WTC11 (cell line): ENCODE data around the gene PGGT1B. TPM values are rescaled to one million over a fixed set of nuclear protein-coding genes. Genes with fewer than 3 reads are reported as not detected.

Experiments used
- ATAC-seq: fragments of 200-7000 bp; cut with Tn5 transposase; 2 replicates; pipeline ENCODE4 v1.10.0; 2021; ENCODE audit warnings: mild to moderate bottlenecking, moderate library complexity
- CTCF ChIA-PET: fragments of 300-600 bp; sonication (Branson Sonifier 250); formaldehyde crosslinking; loops from one replicate; lab custom pipeline; 2021; ENCODE audit warnings: antibody characterized with exemption; lab: Charles Lee
- POLR2A ChIA-PET: fragments of 350-600 bp; sonication (Branson Sonifier 250); formaldehyde crosslinking; loops from one replicate; lab custom pipeline; 2021; ENCODE audit warnings: antibody characterized with exemption; lab: Charles Lee
- DNase-seq: peaks from one replicate; pipeline ENCODE4 v3.0.0; 2021; ENCODE audit warnings: low spot score
- H3K27ac Mint-ChIP-seq: 2 replicates; pipeline ENCODE4 v1.8.0; 2021; ENCODE audit warnings: mixed read lengths
- H3K27me3 Mint-ChIP-seq: 2 replicates; pipeline ENCODE4 v1.8.0; 2021; ENCODE audit warnings: low read depth, mild to moderate bottlenecking, moderate library complexity, mixed read lengths
- H3K36me3 Mint-ChIP-seq: 2 replicates; pipeline ENCODE4 v1.8.0; 2021; ENCODE audit warnings: mixed read lengths
- H3K4me1 Mint-ChIP-seq: 2 replicates; pipeline ENCODE4 v1.8.0; 2022; ENCODE audit warnings: mixed read lengths
- H3K4me3 Mint-ChIP-seq: 2 replicates; pipeline ENCODE4 v1.8.0; 2021; ENCODE audit warnings: mild to moderate bottlenecking, moderate library complexity, mixed read lengths
- H3K9me3 Mint-ChIP-seq: 2 replicates; pipeline ENCODE4 v1.8.0; 2021; ENCODE audit warnings: mixed read lengths
- AFF4 ChIP-seq: sonication (generic); formaldehyde crosslinking; IDR thresholded peaks from 2 replicates; pipeline ENCODE4 v1.8.1; 2023; ENCODE audit warnings: mild to moderate bottlenecking, missing genetic modification reagents, borderline replicate concordance
- ATF2 ChIP-seq: sonication (generic); formaldehyde crosslinking; IDR thresholded peaks from 2 replicates; pipeline ENCODE4 v1.8.1; 2022; ENCODE audit warnings: low read depth, missing genetic modification reagents, borderline replicate concordance
- CTCF ChIP-seq: fragments of 200-600 bp; IDR thresholded peaks from 2 replicates; pipeline ENCODE4 v1.8.0; 2022; ENCODE audit warnings: antibody characterized with exemption
- ETV6 ChIP-seq: sonication (generic); formaldehyde crosslinking; IDR thresholded peaks from 2 replicates; pipeline ENCODE4 v1.8.1; 2022; ENCODE audit warnings: mild to moderate bottlenecking, missing genetic modification reagents
- FOXP1 ChIP-seq: sonication (generic); formaldehyde crosslinking; IDR thresholded peaks from 2 replicates; pipeline ENCODE4 v1.8.0; 2022; ENCODE audit warnings: missing genetic modification reagents, mild to moderate bottlenecking, moderate library complexity, borderline replicate concordance
- NFE2L1 ChIP-seq: sonication (generic); formaldehyde crosslinking; IDR thresholded peaks from 2 replicates; pipeline ENCODE4 v1.8.1; 2023; ENCODE audit warnings: missing genetic modification reagents
- NR2C2 ChIP-seq: sonication (generic); formaldehyde crosslinking; IDR thresholded peaks from 2 replicates; pipeline ENCODE4 v1.8.0; 2022; ENCODE audit warnings: mild to moderate bottlenecking, missing genetic modification reagents
- PRRX2 ChIP-seq: fragments of 250-450 bp; sonication (Bioruptor Pico); IDR thresholded peaks from 2 replicates; pipeline ENCODE4 v1.8.0; 2021; ENCODE audit warnings: mild to moderate bottlenecking
- ZNF219 ChIP-seq: sonication (generic); formaldehyde crosslinking; IDR thresholded peaks from 2 replicates; pipeline ENCODE4 v1.8.0; 2023; ENCODE audit warnings: missing genetic modification reagents, mild to moderate bottlenecking, borderline replicate concordance
- ZNF232 ChIP-seq: sonication (generic); formaldehyde crosslinking; IDR thresholded peaks from 2 replicates; pipeline ENCODE4 v1.8.0; 2022; ENCODE audit warnings: mild to moderate bottlenecking, missing genetic modification reagents
- ZNF396 ChIP-seq: fragments of 250-450 bp; sonication (Bioruptor Pico); IDR thresholded peaks from 2 replicates; pipeline ENCODE4 v1.8.0; 2021; ENCODE audit warnings: mild to moderate bottlenecking, moderate library complexity, borderline replicate concordance
- ZNF512 ChIP-seq: sonication (generic); formaldehyde crosslinking; IDR thresholded peaks from 2 replicates; pipeline ENCODE4 v1.8.1; 2022; ENCODE audit warnings: missing genetic modification reagents, borderline replicate concordance
- ZSCAN18 ChIP-seq: fragments of 250-450 bp; sonication (Bioruptor Pico); IDR thresholded peaks from 2 replicates; pipeline ENCODE4 v2.1.2; 2022; ENCODE audit warnings: mild to moderate bottlenecking, moderate library complexity
- total RNA-seq: library from RNA; stranded (reverse); gene quantifications from 3 replicates; pipeline ENCODE4 v1.2.3, GENCODE V29; 2021

The PGGT1B gene
- total RNA-seq, 1 experiment from 2014 or later: 43.0 TPM

GRCh38 chr5:115236599-115236998 lies 26.1 kb downstream of the PGGT1B start (continued):
- no peak for TF ChIP-seq PRRX2 (CRISPR knock-in tag)
- TF ChIP-seq ATF2 (CRISPR knock-in tag): no peak
- no peak for TF ChIP-seq ZSCAN18 (CRISPR knock-in tag)

- ChIA-PET CTCF (interaction anchor here (0.5 kb wide), 1 partner anchor 20 kb away, joined by 3 read pairs; no protein-coding TSS in a partner anchor), POLR2A (no interaction called here)
- H3K27ac Mint-ChIP-seq: no peak overlapping the region
- ATAC-seq (no peak), DNase-seq (no peak)
- peaks cover 11% of the 10 kb centered on the region; the same call in 1 of the 2 replicates for H3K36me3 Mint-ChIP-seq
- H3K4me1 Mint-ChIP-seq: no peaks in the 10 kb centered on the region
- no peaks in the 10 kb centered on the region for H3K9me3 Mint-ChIP-seq
- H3K4me3 Mint-ChIP-seq: no peak overlapping the region
- TF ChIP-seq ZNF512 (no peak), ETV6 (no peak), CTCF (no peak), NR2C2 (CRISPR knock-in tag) (no peak), NFE2L1 (CRISPR knock-in tag) (no peak), ATF2 (CRISPR knock-in tag) (no peak), ZNF396 (CRISPR knock-in tag) (no peak), FOXP1 (CRISPR knock-in tag) (no peak), AFF4 (CRISPR knock-in tag) (no peak), ZNF232 (CRISPR knock-in tag) (no peak), ZNF219 (no peak)
- H3K27me3 Mint-ChIP-seq: no peaks in the 10 kb centered on the region
Observed at GRCh38 chr5:115231598-115231997, 31.1 kb downstream of the PGGT1B start.
